SHP77 (cell line): ENCODE data around the gene RASGRP3.
A peak's percentile ranks its signal among the peaks of the same experiment; 100 is the strongest.

Experiments
- DNase-seq, 2 experiments: peaks; one replicate each; lab custom pipeline; 2025; lab: John Stamatoyannopoulos, UW

RASGRP3 gene

GRCh38 chr2:33581872-33582271 is 105.4 kb downstream of the RASGRP3 start:
- no peak for DNase-seq

GRCh38 chr2:33583194-33583938 is 106.9 kb downstream of the RASGRP3 start:
- no peak for DNase-seq

- DNase-seq: no peak
Measured at GRCh38 chr2:33586766-33587165, 110.3 kb downstream of the RASGRP3 start.

GRCh38 chr2:33588232-33588631 is 111.8 kb downstream of the RASGRP3 start:
- DNase-seq: no peak

- no peak for DNase-seq
Measured at GRCh38 chr2:33589444-33589843, 113.0 kb downstream of the RASGRP3 start.

GRCh38 chr2:33595385-33595784 is 118.9 kb downstream of the RASGRP3 start:
- no peak for DNase-seq

GRCh38 chr2:33597026-33597425 is 120.6 kb downstream of the RASGRP3 start:
- no peak for DNase-seq

GRCh38 chr2:33598561-33599174 is 122.2 kb downstream of the RASGRP3 start:
- peak; percentile 16 to 34 for DNase-seq

GRCh38 chr2:33599175-33599942 is 122.9 kb downstream of the RASGRP3 start, which contains the start of gene FAM98A:
FAM98A (minus strand) TSS chr2:33599299; CDS start chr2:33599221, 78 bp downstream.
- DNase-seq: peak; percentile 98

GRCh38 chr2:33599943-33600192 is 123.4 kb downstream of the RASGRP3 start:
- DNase-seq: no peak

- no peak for DNase-seq
Measured at GRCh38 chr2:33602201-33602830, 125.9 kb downstream of the RASGRP3 start.

GRCh38 chr2:33603416-33603815 is 127.0 kb downstream of the RASGRP3 start:
- no peak for DNase-seq

GRCh38 chr2:33605056-33605455 is 128.6 kb downstream of the RASGRP3 start:
- DNase-seq: no peak

GRCh38 chr2:33606100-33606499 is 129.7 kb downstream of the RASGRP3 start:
- no peak for DNase-seq

GRCh38 chr2:33606622-33607021 is 130.2 kb downstream of the RASGRP3 start:
- no peak for DNase-seq

- DNase-seq: no peak
Measured at GRCh38 chr2:33607251-33607721, 130.8 kb downstream of the RASGRP3 start.

- DNase-seq: no peak
Measured at GRCh38 chr2:33607905-33608304, 131.5 kb downstream of the RASGRP3 start.

GRCh38 chr2:33614190-33614589 is 137.7 kb downstream of the RASGRP3 start:
- DNase-seq: no peak
